ENCODE results near the gene GAS2L3.
"Not testable (repeated sequence)": the region's sequence is repeated elsewhere in the genome, so short reads cannot be mapped to it uniquely, and the experiment has no call there.

Gene GAS2L3

DNA sequence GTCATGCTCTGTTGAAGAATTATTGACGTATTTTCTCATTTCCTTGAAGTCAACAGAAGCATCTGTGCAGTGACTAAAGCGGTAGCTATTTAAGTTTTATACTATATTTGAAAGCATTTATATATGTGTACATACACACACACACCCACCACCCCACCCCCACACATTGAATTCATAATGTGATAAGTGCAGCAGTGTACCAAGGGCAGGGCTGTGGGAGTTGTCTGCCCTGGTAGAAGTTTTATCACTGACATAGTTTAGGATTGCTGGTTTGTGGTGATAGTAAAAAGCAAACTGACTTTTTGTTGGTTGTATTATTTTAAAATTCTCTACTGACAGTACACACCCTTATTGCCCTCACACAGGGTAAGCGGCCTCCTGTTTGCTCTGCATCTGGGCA lies 39.1 kb downstream of the GAS2L3 start:
- in situ Hi-C loops (cut with MboI; ENCODE audit: low pct_unique_long_range_greater_than_20kb, low sequenced_read_pairs, unreplicated experiment), result no loop called here
- TF ChIP-seq, protein P1, sequence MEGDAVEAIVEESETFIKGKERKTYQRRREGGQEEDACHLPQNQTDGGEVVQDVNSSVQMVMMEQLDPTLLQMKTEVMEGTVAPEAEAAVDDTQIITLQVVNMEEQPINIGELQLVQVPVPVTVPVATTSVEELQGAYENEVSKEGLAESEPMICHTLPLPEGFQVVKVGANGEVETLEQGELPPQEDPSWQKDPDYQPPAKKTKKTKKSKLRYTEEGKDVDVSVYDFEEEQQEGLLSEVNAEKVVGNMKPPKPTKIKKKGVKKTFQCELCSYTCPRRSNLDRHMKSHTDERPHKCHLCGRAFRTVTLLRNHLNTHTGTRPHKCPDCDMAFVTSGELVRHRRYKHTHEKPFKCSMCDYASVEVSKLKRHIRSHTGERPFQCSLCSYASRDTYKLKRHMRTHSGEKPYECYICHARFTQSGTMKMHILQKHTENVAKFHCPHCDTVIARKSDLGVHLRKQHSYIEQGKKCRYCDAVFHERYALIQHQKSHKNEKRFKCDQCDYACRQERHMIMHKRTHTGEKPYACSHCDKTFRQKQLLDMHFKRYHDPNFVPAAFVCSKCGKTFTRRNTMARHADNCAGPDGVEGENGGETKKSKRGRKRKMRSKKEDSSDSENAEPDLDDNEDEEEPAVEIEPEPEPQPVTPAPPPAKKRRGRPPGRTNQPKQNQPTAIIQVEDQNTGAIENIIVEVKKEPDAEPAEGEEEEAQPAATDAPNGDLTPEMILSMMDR (IDR thresholded peaks at IDR 0.05; ENCODE audit: extremely low read depth, insufficient read depth, missing control alignments), result no peak
- no peak for DNase-seq (ENCODE audit: low spot score)

DNA sequence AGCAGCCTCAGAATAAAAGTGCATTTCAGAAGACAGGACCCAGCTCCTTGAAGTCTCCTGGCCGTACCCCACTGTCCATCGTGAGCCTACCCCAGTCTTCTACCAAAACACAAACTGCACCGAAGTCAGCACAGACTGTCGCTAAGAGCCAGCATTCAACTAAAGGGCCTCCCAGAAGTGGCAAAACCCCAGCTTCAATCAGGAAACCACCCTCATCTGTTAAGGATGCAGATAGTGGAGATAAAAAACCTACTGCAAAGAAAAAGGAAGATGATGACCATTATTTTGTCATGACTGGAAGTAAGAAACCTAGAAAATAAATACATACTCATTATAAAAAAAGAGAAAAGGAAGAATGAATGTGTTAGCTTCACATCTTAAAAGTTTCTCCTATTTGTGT lies 51.1 kb downstream of the GAS2L3 start:
- TF ChIP-seq, protein P1 (IDR thresholded peaks at IDR 0.05; ENCODE audit: extremely low read depth, insufficient read depth, missing control alignments), result no peak
- DNase-seq (ENCODE audit: low spot score), result no peak
- in situ Hi-C loops (cut with MboI; ENCODE audit: low pct_unique_long_range_greater_than_20kb, low sequenced_read_pairs, unreplicated experiment), result no loop called here

DNA sequence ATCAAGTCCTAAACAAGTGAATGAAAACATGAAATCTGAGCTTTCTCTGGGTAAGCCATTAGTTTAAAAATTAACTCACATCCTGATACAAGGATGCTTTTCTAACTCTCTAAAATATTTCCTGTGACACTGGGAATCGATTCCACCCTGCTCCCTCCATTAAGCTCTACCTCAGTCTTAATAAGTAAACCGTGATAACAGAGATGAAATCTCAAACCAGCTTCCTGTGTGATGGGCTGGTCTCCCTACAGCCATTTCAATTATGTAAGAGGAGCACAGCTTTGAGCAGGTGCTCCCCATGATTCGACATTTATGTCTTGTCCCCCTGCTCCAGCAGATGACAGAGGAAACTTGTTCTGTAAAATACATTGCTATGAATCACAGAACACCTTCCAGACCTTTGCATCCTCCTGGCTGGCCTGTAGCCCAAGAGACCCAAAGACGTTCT lies 59.0 kb downstream of the GAS2L3 start:
- DNase-seq (ENCODE audit: low spot score), result no peak
- TF ChIP-seq, protein P1 (IDR thresholded peaks at IDR 0.05; ENCODE audit: extremely low read depth, insufficient read depth, missing control alignments), result no peak
- in situ Hi-C loops (cut with MboI; ENCODE audit: low pct_unique_long_range_greater_than_20kb, low sequenced_read_pairs, unreplicated experiment), result no loop called here

GRCh38 chr12:100633082-100633785 lies 59.8 kb downstream of the GAS2L3 start:
- in situ Hi-C loops (cut with MboI; ENCODE audit: low pct_unique_long_range_greater_than_20kb, low sequenced_read_pairs, unreplicated experiment); DNase-seq (ENCODE audit: low spot score): not testable (repeated sequence)

DNA sequence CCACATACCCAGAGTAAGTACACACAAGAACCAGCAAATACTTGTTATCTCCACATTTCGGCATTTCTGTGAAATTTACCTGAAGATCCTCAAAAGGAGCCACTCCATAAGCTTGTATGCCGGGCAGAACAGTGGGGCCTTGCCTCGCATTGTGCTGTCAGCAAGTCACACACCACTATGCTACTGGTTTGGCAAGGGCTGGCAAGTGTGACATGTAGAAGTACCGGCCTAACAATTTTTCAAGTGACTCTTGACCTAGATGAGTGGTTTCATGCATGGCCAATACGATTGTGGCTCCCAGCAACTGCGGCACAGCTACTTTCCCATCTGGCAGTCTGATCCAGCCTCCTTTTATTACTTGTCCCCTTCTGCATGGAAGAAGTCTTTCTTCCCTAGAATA lies 69.8 kb downstream of the GAS2L3 start:
- DNase-seq (ENCODE audit: low spot score), result no peak
- TF ChIP-seq, protein P1 (IDR thresholded peaks at IDR 0.05; ENCODE audit: extremely low read depth, insufficient read depth, missing control alignments), result no peak
- in situ Hi-C loops (cut with MboI; ENCODE audit: low pct_unique_long_range_greater_than_20kb, low sequenced_read_pairs, unreplicated experiment), result no loop called here

DNA sequence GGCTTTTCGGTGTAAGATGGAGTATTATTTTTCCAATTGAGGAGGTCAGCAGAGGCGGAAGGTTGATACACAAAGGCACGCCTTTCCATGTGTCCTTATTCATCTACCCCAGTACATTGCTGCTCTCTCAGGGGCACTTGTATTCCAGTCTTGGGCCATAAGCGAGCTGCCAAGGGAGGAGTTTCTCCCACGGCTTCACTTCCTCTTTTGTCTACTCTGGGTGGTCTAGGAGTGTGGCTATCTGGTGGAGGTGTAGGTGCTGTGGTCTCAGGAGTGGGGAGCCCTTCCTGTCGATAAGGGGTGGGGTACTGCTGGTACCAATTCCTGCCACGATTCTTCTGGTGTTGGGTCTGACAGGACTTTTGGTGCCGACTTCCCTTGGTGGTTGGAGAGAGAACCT lies 73.4 kb downstream of the GAS2L3 start:
- DNase-seq (ENCODE audit: low spot score), result no peak
- in situ Hi-C loops (cut with MboI; ENCODE audit: low pct_unique_long_range_greater_than_20kb, low sequenced_read_pairs, unreplicated experiment), result no loop called here
- TF ChIP-seq, protein P1 (IDR thresholded peaks at IDR 0.05; ENCODE audit: extremely low read depth, insufficient read depth, missing control alignments), result no peak

- TF ChIP-seq, protein P1 (IDR thresholded peaks at IDR 0.05; ENCODE audit: extremely low read depth, insufficient read depth, missing control alignments), result peak; percentile 24
- in situ Hi-C loops (cut with MboI; ENCODE audit: low pct_unique_long_range_greater_than_20kb, low sequenced_read_pairs, unreplicated experiment), result no loop called here
- DNase-seq (ENCODE audit: low spot score), result no peak
These were observed 77.6 kb downstream of the GAS2L3 start for GRCh38 chr12:100651108-100651507.

Data from GM13977 (cell line).